Muscle of back (tissue), 11 donors: Measurements from ENCODE around the gene ITGA6. TPM values are rescaled to one million over a fixed set of nuclear protein-coding genes. Genes with fewer than 3 reads are reported as not detected.

Source experiments
- DNase-seq, 3 donors: peaks; one replicate each; pipeline versions ENCODE4 v3.0.0 to v3.0.0-alpha.2; 2013
- polyA plus RNA-seq, 10 donors: library from polyadenylated mRNA; unstranded; fragments of 120-200 nt; gene quantifications; one replicate each; pipeline ENCODE4 v1.2.1, GENCODE V29; 2013; ENCODE audit not compliant: insufficient read length in 10 of 10

ITGA6 gene
- polyA plus RNA-seq, 10 donors, result 71.6 to 120 (median 81.8) TPM

DNA sequence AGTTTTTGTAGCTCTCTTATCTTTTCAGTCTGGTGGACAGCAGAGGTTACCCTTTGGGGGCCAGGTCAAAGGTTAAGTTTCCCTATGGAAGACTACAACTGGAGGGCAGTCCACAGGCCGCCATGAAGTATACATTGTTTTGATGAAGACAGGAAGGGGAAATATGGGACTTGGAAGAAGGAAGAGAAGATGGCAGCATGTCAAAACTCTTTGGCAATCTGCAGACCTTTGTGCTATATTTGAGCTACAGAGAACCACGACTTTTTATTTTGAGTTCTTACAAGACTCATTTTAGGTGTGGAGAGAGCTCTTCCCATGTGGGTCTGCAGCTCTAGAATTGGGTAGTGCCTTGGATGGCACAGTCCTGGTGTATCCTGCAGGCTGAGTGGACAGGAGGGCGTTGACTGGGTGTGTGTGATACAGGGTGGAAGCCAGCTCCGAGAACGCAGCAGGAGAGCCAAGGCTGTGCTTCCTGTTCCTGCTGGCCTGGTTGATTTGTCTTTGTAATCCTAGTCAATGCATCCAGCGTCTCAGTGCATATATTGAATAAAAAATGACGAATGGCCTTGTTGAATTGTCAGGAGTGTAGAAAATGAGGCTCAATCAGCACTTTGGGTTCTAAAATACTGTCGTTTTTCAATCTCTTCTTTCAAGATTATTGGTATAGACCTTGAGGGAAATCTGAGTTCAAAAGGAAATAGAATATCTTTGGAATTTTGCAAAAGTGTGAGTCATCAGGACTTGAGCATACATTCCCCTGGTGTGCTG lies 11.5 kb downstream of the ITGA6 start:
- no peak for DNase-seq

DNA sequence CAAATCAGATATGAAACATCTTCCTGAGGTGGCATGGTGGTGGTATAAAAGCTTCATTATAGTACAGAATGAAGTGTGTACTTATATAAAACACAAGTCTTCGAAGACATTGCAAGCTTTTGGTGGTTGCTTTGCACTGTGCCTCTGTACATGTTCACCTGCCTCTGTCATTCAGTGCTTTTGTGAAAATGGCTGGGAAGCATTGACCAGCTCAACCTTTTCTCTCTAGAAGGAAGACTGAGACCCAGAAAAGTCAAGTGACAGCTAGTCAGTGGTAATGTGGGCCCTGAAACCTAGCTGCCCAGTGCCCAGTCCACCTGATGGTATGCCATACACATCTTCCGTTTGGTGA lies 12.1 kb downstream of the ITGA6 start:
- no peak for DNase-seq

DNA sequence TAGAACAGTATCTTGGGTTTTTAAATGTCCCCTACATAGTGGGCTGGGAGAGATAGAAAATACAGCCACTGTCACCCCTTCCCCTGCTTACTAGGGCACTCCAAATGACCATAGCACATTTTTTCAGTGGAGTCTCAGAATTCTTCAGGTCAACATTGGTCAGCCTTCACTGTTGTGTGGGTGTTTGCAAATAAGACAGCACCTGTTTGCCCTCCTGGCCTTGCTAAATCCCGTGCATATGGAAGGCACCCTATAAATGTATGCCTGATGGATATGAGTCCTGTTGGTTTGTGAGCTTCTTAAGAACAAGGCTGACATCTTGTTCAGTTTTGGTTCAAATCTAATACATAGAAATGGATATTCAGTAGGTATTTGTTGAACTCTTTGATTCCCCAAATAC lies 12.5 kb downstream of the ITGA6 start:
- no peak for DNase-seq

DNA sequence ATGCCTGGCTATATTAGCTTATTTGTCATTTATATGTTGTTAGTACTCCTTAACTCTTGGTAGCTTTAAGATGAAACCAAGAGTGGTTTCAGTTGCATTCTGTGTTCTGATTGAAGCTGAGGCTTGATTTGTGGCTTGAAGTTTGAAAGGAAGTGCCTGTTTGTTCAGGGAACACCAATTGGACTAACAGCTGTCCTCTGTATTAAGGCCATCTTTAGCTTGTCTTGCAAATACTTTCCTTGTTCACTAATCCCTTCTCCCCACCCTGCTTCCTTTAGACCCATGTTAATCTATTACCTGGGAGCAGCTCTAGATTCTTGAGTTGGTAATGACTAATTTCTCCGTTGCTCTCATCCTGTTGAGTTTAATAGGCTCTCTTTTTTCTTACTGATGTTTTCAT lies 13.4 kb downstream of the ITGA6 start:
- DNase-seq, result no peak

DNA sequence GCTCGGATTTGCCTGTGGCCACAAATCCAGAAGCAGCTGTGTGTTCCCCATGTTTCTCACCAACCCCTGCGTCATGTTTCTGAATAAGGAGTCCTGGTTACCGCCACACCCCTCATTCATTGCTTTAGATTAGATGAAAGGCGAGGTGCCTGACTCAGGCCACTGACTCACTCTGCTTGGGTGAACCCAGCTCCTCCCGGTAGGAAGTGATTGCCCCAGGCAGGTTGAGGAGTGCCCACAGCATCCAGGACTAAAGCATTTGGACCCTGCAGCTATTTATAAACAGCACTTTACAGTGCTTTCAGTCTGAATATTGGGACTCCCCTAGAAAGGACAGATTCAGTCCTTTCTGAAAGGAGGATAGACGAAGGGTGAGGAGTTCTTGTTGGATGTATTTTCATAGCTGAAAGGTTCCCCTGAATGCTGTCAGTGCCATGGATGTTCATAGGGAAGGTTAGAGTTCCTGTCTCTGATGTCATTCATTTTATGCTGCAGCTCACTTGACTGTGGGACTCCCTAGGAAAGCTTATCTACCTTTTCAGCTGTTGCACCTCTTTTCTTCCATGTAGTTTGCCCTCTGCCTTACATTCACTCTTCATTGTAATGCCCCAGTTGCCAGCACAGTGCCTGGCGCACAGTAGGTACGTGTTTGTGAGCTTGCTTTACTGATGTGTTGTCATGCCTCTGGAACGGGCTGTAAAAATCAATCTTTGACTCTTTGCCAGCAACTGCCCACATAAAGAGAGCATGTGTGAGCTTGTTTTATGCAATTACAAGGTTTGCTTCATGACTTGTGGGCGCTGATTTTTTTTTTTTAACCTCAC lies 14.9 kb downstream of the ITGA6 start:
- no peak for DNase-seq

DNA sequence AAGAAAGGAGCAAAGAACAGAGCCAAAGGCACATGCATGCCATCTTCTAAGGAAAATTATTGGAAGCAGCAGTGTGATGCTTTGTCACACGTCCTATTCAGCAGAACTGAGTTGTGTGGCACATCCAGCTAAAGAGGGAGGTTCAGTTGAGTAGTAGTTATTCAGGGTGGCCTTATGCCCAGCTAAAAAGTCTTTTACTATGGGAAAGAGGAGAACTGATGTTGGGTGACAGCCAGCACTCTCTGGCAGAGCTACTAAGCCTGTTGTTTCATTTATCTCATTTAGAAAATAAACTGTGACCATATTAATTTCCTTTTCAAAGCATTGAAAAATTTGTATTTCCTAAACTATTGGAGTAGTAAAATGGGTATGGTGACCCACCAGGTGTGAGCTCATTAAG lies 18.5 kb downstream of the ITGA6 start:
- DNase-seq, result no peak

DNA sequence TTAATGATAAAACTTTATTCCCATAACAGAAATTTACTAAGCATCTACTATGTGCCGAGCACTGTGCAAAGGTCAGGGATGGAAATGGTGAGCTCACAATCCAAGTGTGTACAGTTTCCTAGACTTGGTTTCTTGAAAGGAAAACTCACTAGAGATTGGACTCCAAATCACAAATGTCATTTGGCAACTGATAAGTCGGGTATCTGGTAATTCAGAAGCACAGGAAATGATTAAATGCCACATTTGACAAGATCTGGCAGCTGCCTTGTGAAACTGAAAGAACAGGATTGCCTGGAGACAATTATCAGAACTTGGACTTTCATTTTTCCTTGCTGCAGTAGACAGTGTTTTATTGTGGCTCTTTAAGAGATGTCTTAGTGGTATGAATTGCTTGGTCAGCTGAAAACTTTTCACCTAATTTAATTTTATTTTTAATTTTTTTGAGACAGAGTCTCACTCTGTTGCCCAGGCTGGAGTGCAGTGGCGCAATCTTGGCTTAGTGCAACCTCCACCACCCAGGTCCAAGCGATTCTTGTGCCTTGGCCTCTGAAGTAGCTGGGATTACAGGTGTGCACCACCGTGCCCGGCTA lies 19.2 kb downstream of the ITGA6 start:
- no peak for DNase-seq

DNA sequence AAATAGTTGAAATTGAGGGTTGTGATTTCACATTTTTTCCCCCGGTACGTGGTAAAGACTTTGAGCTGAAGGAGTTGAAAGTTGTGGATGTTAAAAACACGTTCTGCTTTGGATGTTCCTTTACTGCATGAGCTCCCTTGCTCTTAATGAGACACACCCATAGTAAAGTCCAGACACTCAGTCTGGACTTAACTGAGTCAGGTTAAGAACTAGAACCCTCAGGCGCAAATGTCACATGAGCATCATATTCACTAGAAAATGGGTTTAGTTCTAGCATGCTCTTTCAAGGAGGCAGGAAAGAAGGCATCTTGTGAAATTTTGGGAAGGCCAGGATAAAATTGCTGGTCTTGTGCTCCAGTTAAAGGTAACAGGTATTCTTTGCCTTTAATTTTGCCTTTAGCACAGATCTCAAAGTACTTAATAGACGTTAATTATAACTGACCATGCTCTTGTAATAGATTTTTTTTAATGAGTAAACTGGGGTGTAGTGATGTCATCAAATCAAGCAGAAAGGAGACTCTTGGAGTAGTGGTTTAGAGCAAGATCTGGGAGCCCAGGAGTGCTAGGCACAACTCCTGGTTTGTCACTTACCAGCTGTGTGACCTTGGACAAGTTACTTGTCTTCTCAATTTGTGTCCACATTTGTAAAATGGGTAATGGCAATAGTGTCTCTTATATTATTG lies 20.6 kb downstream of the ITGA6 start:
- no peak for DNase-seq

DNA sequence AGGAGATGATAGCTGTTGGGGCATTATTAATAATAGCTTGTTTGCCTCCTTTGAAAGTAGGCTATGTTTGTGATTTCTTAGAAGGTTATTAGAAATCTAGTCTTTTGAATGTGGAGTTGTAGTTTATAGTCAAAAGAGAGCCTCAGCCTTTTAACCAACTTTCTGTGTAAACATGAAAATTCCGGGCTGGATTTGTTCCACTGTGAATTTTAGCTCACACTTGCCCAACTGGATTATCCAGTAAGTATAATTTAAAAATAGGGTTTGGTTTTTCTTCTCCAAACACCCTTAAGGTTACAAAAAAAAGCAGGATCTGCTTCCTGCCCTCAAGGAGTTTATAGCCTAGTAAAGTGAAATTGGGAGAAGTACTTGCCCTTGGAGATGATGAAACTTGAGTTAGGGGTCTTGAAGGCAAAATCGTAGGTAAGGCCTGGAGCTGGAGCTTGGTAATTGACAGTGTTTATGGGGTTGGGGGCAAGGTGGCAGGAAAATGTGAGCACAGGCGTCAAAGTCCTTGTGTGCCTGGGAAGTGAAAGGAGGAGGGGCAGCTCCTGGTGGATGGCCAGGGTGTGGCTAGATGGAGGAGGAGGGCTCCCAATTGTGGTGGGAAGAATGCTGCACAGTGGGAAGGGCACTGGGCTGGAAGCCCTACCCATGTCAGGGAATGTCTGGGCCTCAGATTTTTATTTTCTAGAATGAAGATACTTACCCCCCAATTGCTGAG lies 21.3 kb downstream of the ITGA6 start:
- DNase-seq, result no peak

DNA sequence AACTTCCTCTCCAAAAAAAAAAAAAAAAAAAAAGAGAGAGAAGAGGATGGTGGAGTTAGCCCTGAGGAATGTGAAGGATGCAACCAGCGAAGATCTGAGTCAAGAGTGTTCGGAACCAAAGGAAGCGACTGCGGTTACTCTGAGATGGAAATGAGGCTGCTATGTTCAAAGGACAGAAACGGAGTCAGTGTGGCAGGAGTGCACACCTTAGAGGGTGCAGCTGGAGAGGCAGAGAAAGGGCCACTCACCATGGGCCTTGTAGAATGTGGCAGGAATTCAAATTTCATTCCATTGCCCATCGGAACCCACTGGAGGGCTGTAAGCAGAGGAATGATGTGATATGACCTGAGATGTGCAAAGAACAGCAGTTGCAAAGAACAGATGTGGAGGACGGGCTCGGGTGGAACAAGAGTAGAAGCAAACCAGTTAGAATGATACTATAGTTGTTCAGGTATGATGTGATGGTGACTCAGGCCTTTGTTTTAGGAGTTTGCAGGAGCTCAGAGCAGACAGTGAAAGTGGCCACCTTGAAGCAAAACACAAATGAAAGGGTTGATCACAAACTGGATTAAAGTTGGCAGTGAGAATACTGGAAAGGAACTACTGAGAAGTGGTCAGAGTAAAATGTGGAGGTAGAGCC lies 22.6 kb downstream of the ITGA6 start:
- no peak for DNase-seq

DNA sequence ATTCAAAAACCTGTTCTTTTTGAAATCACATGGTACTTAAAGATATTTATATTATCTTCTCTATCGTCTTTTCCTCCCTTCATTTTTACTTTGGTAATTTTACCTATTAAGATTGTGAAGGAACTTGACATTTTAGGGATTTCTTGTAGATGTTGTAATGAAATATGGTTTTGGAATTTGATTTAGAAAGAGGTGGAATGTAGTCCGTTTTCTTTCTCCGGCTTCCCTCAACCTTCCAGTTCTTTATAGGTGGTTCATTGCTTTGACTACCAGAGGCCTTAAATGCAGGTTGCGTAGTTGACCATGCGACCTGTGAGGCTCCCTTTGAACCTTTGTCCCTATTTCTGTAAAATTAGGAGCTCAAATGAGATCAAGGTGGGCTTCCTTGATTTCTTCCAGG lies 24.5 kb downstream of the ITGA6 start:
- no peak for DNase-seq

DNA sequence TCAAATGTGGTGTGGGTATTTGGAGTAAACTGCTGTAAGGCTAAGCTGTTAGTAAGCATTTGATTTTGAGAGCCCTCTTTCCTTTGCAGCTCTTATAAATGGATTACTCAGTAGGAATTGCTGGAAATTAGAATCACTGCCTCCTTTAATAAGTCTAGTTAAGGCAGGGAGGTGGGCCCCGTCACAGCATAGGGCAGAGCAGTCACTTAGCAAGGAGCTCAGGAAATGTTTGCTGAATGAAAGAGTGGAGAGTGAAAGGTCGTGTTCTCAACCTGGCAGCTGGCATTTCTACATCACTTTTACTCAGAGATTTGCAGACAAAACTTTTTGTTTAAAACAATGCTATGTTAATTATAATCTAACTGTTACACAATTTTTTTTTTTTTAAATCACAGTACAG lies 25.5 kb downstream of the ITGA6 start:
- no peak for DNase-seq

DNA sequence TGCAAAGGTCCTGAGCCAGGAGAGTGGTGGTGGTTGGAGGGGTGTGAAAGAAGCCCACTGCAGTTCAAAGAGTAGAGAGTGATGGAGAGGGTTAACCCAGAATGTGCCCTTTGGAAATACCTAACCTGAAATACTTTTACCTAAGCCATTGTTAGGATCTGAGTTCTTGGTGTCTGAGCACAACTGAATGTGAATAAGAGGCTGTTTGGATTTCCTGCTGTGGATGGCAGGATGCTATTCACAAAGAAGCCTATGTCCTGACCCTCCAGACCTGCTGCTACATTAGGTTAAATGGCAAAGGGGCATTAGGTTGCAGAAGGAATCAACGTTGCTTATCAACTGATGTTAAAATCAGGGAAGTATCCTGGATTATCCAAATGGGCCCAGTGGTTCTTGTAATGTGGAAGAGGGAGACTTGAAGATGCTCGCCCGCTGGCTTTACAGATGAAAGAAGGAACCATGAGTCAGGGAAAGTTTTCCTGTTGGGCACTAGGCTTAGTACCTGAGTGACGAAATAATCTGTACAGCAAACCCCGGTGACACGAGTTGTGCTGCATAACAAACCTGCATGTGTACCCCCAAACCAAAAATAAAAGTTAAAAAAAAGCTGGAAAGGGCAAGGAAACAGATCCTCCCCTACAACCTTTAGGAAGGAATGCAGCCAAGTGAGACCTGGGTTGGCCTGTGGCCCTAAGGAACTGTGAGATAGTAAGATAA lies 27.2 kb downstream of the ITGA6 start:
- DNase-seq, result no peak

DNA sequence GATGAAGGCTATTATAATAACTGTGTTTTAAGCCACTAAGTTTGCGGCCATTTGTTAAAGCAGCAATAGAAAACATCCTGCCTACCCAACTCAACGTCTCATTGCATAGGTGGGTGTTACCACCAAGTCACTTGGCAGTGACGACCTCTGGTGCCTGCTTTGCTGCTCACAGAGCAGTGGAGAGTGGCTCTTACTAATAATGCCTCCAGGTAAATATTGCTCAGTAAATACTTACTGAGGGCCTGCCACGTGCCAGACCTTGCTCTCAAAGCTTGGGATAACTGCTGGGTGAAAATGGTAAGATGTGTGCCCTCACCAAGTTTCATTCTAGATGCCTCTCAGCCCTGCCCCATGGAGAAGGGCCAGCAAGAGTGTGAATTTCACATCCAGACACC lies 27.7 kb downstream of the ITGA6 start:
- DNase-seq, result no peak

DNA sequence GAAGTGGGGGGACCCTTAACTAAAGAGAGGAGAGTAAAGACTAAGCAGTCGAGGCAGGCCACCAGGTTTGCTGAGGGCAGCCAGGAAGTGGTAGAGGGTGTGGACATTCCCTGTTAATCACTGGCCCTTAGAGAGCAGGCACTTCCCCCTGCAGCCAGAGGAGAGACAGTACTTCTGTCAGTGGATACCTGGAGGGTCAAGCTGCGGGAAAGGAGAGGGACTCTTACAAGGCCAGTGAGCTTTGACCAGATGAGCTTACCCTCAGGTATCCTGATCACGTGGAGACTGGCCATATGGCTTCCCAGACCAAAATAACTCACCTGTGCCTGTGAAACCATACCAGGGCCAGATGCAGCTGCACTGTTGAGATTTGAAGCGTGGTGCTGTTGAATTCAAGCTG lies 28.6 kb downstream of the ITGA6 start:
- DNase-seq, result no peak

DNA sequence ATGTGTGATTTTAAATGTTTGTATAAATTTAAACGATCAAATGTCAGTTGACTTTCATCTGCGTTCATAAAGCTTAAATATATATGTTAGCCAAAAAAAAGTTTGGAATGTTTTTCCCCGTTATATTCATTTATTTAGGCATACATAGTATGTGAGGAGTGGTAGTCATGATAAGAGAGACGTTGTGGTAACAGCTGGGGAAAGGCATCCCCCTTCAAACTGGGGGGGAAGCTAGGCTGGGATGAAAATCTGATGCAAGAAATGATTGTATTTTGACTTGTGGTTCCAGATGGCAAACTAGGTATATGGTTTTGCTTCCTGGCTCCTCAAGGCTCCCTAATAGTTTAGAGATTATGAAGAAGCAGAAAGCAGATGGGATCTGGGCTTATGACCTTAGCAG lies 30.1 kb downstream of the ITGA6 start:
- no peak for DNase-seq

DNA sequence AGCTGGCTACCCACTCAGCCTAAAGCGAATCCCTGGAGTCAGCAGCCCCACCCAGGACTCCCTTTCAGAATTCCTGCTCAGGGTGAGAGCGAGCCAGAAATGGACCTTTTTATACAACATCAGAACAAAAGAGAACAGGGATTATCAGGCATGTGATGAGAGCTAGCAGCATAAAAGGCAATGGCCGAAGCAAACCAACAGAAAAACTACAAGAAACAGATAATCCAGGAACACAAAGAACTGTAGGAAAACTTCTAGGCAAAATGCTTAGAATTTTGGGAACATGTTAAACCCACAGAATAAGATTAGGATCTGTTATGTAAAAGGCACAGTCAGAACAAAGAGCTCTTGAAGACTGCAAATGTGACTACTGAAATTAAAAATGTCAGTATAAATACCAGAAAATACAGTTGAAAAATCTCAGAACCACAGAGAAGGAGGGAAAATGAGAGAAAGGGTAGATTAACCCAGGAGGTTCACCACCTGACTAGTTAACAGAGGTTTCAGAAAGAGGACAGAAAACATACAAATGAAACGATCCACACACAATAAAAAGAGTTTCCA lies 31.3 kb downstream of the ITGA6 start:
- DNase-seq, result no peak

DNA sequence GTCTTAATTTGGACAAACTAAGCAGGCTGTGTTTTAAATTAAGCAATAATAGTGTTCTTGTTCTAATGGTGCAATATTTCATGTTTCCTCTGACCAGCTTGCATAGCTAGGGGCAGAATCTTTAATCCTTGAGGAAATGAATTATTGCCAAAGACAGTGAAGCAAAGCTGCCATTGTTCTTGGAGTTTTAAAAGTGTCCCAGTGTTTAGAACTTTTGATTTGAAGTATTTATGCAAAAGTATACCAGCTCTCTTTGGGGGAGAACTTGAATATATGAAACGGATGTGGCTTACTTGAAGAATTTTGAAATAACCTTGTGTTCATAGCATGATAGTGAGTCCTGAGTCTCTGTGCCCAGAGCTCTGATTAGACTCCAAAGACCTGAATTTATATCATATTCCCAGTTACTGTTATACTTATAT lies 33.4 kb downstream of the ITGA6 start:
- no peak for DNase-seq

DNA sequence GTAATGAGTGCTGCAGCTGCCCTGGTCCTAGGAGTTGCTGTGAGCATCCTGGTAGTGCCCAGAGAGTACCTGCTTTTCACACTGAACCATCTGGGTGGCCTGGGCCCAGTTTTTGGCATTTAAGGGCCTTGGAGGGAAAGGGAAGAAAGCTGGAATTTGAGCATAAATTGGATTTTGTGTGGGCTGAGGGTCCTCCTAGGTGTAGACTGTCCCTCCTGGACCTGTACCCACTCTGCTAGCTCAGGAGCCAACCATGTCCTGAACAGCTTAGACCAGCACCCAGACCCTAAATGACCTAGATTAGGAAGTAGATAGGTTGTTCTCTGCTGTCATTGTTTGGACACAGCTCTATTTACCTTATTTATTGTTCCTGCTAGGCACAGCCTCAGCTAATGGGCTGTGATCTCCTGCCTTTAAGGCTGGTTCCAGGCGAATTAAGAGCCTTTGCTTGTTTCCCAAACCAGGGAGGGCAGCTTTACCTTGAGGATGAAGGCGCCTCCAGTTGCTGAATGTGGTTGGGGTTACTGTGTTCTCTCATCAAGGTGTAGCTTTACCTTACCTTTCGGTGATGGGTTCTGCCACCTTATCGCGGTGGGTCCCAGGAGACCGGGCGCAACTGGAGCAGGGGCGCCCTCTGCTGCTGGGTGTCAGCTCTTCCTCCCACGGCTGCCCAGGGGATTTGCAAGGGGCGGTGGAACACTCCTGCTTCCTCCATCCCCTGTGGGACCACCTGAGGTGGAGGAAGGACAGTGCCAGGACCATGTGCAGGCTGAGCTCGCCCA lies 34.4 kb downstream of the ITGA6 start:
- DNase-seq, result peak in 1 of 3 donors; percentile 41
